Measurements from ENCODE around the gene CDK19. TPM values are rescaled to one million over a fixed set of nuclear protein-coding genes. Genes with fewer than 3 reads are reported as not detected.
"Not testable (repeated sequence)": the region's sequence is repeated elsewhere in the genome, so short reads cannot be mapped to it uniquely, and the experiment has no call there.

Gene CDK19
- total and polyA plus RNA-seq, 2 experiments from 2014 or later: 3.3 to 11.2 TPM

DNA sequence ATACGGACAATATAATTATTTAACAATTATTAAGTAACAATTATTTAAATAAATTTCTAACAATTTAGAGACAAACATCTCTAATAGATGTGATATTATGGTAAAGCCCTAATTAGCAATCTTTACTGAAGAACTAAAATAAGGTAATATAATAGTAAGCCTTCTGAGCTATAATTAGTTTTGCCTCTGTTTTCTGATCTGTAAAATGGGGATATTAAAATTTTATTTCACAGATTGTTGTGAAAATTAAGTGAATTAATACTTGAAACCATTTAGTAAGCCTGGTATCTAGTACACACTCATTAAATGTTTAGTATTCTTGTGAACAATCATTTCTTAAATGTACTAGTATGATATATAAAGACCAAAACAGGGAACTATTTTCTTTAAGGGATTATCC, 70.3 kb downstream of the CDK19 start:
- Histone ChIP-seq H3F3A (ENCODE audit: insufficient read depth) (no peaks in the 10 kb centered on the region), H3K36me3 (ENCODE audit: low read depth) (0 out of 2 replicates have a peak, but pooled peaks cover 2% of the 10 kb centered on the region), H3K4me2 (ENCODE audit: unreplicated experiment) (no peak overlapping the region), H3K9ac (no peak overlapping the region), H3K27ac (no peak overlapping the region), H3K9me2 (ENCODE audit: insufficient read depth) (no peaks in the 10 kb centered on the region), H3K4me3 (no peak overlapping the region), H3K4me1 (ENCODE audit: insufficient read depth) (no peaks in the 10 kb centered on the region), H3K27me3 (replicated peaks; ENCODE audit: insufficient read depth) (no peaks in the 10 kb centered on the region), H3K79me2 (ENCODE audit: insufficient read depth) (no peaks in the 10 kb centered on the region), H4K20me1 (ENCODE audit: insufficient read depth) (no peaks in the 10 kb centered on the region), H2AFZ (no peak overlapping the region), H3K9me3 (ENCODE audit: low read depth) (no peaks in the 10 kb centered on the region)
- no peak for DNase-seq
- in situ Hi-C loops (cut with MboI): no loop called here
- TF ChIP-seq EZH2phosphoT487 (IDR thresholded peaks at IDR 0.05; ENCODE audit: insufficient read depth, low read depth): no peak
- no peak for TF ChIP-seq EZH2 (IDR thresholded peaks at IDR 0.05; ENCODE audit: insufficient read depth, poor library complexity, severe bottlenecking)
- whole genome bisulfite sequencing, 2 experiments (ENCODE audit: low coverage in 1 of 2, low lambda C conversion rate in 2 of 2, missing lambda C conversion rate in 2 of 2): 90 to 100% methylated on average over 1 of the region's 1 CpG

GRCh38 chr6:110742552-110742951, 72.7 kb downstream of the CDK19 start:
- DNase-seq; H3K27ac ChIP-seq; H3K4me2 ChIP-seq (ENCODE audit: unreplicated experiment); H3K4me3 ChIP-seq; H3K36me3 ChIP-seq (ENCODE audit: low read depth); H3F3A ChIP-seq (ENCODE audit: insufficient read depth); H2AFZ ChIP-seq; H3K9me3 ChIP-seq (ENCODE audit: low read depth); H3K27me3 ChIP-seq (replicated peaks; ENCODE audit: insufficient read depth); H3K9ac ChIP-seq; H3K4me1 ChIP-seq (ENCODE audit: insufficient read depth); H3K79me2 ChIP-seq (ENCODE audit: insufficient read depth); H3K9me2 ChIP-seq (ENCODE audit: insufficient read depth); in situ Hi-C loops (cut with MboI); H4K20me1 ChIP-seq (ENCODE audit: insufficient read depth): not testable (repeated sequence)
- 85 to 86% methylated on average over 9 of the region's 9 CpGs for WGBS, 2 experiments (ENCODE audit: low coverage in 1 of 2, low lambda C conversion rate in 2 of 2, missing lambda C conversion rate in 2 of 2)

DNA sequence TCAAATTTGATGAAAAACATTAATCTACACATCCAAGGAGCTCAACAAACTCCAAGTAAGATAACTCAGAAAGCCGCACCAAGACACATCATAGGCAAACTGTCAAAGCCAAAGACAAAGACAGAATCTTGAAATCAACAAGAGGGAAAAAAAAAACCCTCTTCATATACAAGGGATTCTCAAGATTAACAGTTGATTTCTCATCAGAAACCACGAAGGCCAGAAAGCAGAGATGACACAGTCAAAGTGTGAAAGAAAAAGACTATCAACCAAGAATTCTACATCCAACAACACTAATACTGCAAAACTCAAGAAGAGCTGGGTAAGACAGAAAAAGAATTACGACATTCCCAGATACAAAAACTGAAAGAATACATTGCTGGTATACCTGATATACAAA, 73.8 kb downstream of the CDK19 start:
- H3K4me2 ChIP-seq (ENCODE audit: unreplicated experiment): no peak overlapping the region
- in situ Hi-C loops (cut with MboI): no loop called here
- no peaks in the 10 kb centered on the region for H3K79me2 ChIP-seq (ENCODE audit: insufficient read depth)
- H3K9ac ChIP-seq: no peak overlapping the region
- no peaks in the 10 kb centered on the region for H3K4me1 ChIP-seq (ENCODE audit: insufficient read depth)
- no peak for DNase-seq
- H3K9me2 ChIP-seq (ENCODE audit: insufficient read depth): no peaks in the 10 kb centered on the region
- 94 to 97% methylated on average over 3 of the region's 3 CpGs for WGBS, 2 experiments (ENCODE audit: low coverage in 1 of 2, low lambda C conversion rate in 2 of 2, missing lambda C conversion rate in 2 of 2)
- no peaks in the 10 kb centered on the region for H3K9me3 ChIP-seq (ENCODE audit: low read depth)
- no peaks in the 10 kb centered on the region for H3K27me3 ChIP-seq (replicated peaks; ENCODE audit: insufficient read depth)
- no peak overlapping the region for H3K27ac ChIP-seq
- H4K20me1 ChIP-seq (ENCODE audit: insufficient read depth): no peaks in the 10 kb centered on the region
- H3K36me3 ChIP-seq (ENCODE audit: low read depth): 0 out of 2 replicates have a peak, but pooled peaks cover 2% of the 10 kb centered on the region
- H2AFZ ChIP-seq: no peak overlapping the region
- H3K4me3 ChIP-seq: no peak overlapping the region
- TF ChIP-seq EZH2phosphoT487 (IDR thresholded peaks at IDR 0.05; ENCODE audit: insufficient read depth, low read depth) (no peak), EZH2 (IDR thresholded peaks at IDR 0.05; ENCODE audit: insufficient read depth, poor library complexity, severe bottlenecking) (no peak)
- no peaks in the 10 kb centered on the region for H3F3A ChIP-seq (ENCODE audit: insufficient read depth)

- Histone ChIP-seq H3K27me3 (replicated peaks; ENCODE audit: insufficient read depth) (no peaks in the 10 kb centered on the region), H3K9ac (no peak overlapping the region), H2AFZ (no peak overlapping the region), H3K4me2 (ENCODE audit: unreplicated experiment) (no peak overlapping the region), H3K27ac (no peak overlapping the region), H3K4me1 (ENCODE audit: insufficient read depth) (no peaks in the 10 kb centered on the region), H3K36me3 (ENCODE audit: low read depth) (0 out of 2 replicates have a peak, but pooled peaks cover 2% of the 10 kb centered on the region), H3K9me2 (ENCODE audit: insufficient read depth) (no peaks in the 10 kb centered on the region), H3F3A (ENCODE audit: insufficient read depth) (no peaks in the 10 kb centered on the region), H3K4me3 (no peak overlapping the region), H3K9me3 (ENCODE audit: low read depth) (no peaks in the 10 kb centered on the region), H4K20me1 (ENCODE audit: insufficient read depth) (no peaks in the 10 kb centered on the region), H3K79me2 (ENCODE audit: insufficient read depth) (no peaks in the 10 kb centered on the region)
- DNase-seq: no peak
- TF ChIP-seq EZH2 (IDR thresholded peaks at IDR 0.05; ENCODE audit: insufficient read depth, poor library complexity, severe bottlenecking) (no peak), EZH2phosphoT487 (IDR thresholded peaks at IDR 0.05; ENCODE audit: insufficient read depth, low read depth) (no peak)
- in situ Hi-C loops (cut with MboI): no loop called here
- WGBS, 2 experiments (ENCODE audit: low coverage in 1 of 2, low lambda C conversion rate in 2 of 2, missing lambda C conversion rate in 2 of 2): 92 to 98% methylated on average over 4 of the region's 4 CpGs
Observed at GRCh38 chr6:110738899-110739365, 76.3 kb downstream of the CDK19 start.

GRCh38 chr6:110735666-110736065, 79.6 kb downstream of the CDK19 start:
- Histone ChIP-seq H3K27me3 (replicated peaks; ENCODE audit: insufficient read depth) (no peaks in the 10 kb centered on the region), H3K4me2 (ENCODE audit: unreplicated experiment) (no peak overlapping the region), H3K27ac (no peak overlapping the region), H3K9ac (no peak overlapping the region), H3K4me3 (no peak overlapping the region), H3K9me3 (ENCODE audit: low read depth) (no peaks in the 10 kb centered on the region), H3K36me3 (ENCODE audit: low read depth) (no peaks in the 10 kb centered on the region), H3K9me2 (ENCODE audit: insufficient read depth) (no peaks in the 10 kb centered on the region), H4K20me1 (ENCODE audit: insufficient read depth) (no peaks in the 10 kb centered on the region), H3K4me1 (ENCODE audit: insufficient read depth) (no peaks in the 10 kb centered on the region), H3K79me2 (ENCODE audit: insufficient read depth) (no peaks in the 10 kb centered on the region), H3F3A (ENCODE audit: insufficient read depth) (no peaks in the 10 kb centered on the region), H2AFZ (no peak overlapping the region)
- no peak for DNase-seq
- in situ Hi-C loops (cut with MboI): no loop called here
- 95 to 96% methylated on average over 4 of the region's 4 CpGs for WGBS, 2 experiments (ENCODE audit: low coverage in 1 of 2, low lambda C conversion rate in 2 of 2, missing lambda C conversion rate in 2 of 2)
- TF ChIP-seq EZH2phosphoT487 (IDR thresholded peaks at IDR 0.05; ENCODE audit: insufficient read depth, low read depth): no peak
- no peak for TF ChIP-seq EZH2 (IDR thresholded peaks at IDR 0.05; ENCODE audit: insufficient read depth, poor library complexity, severe bottlenecking)

Measured in GM23248 (cell line).